K562 (cell line): ENCODE data around the gene OR10H5. TPM values are rescaled to one million over a fixed set of nuclear protein-coding genes. Genes with fewer than 3 reads are reported as not detected.

Source experiments
- ATAC-seq: fragments of 200-7000 bp; cut with Tn5 transposase; 3 replicates; pipeline ENCODE4 v1.9.1; 2020; ENCODE audit warnings: moderate library complexity
- BruUV-seq: library from RNA; stranded (reverse); fragments of 400-500 nt; replicated peaks from 2 replicates; lab custom pipeline; 2021; lab: Mats Ljungman, UMichigan
- CTCF ChIA-PET: fragments of 300-600 bp; formaldehyde crosslinking; extraction: SDS; loops from one replicate; lab custom pipeline; 2021; ENCODE audit warnings: low intra/inter-chr PET ratio; lab: Yijun Ruan, JAX
- POLR2A ChIA-PET: fragments of 300-600, 350-650 bp; sonication (Branson Sonifier 250); formaldehyde crosslinking; extraction: SDS; loops from one replicate; lab custom pipeline; 2021; ENCODE audit warnings: antibody characterized with exemption, inconsistent platforms; lab: Yijun Ruan, JAX
- DNase-seq, 4 experiments: peaks; one replicate each; pipeline versions ENCODE4 v3.0.0 to v3.0.0-alpha.2; 2011 to 2018; ENCODE audit warnings: low spot score in 3 of 4, mixed read lengths in 3 of 4; ENCODE audit errors: extremely low read depth in 1 of 4
- FAIRE-seq: peaks from 2 replicates; lab custom pipeline; 2011; peaks lifted over from hg19 to GRCh38; lab: Jason Lieb, UNC
- H2AFZ ChIP-seq: 2 replicates; pipeline ENCODE4 v1.6.0; 2011; ENCODE audit warnings: low read depth, low read length, control low read depth, inconsistent platforms
- H3K27ac ChIP-seq: fragments of 200-600 bp; 3 replicates; pipeline ENCODE4 v1.8.0; 2011; ENCODE audit warnings: low read depth, mild to moderate bottlenecking, control low read depth, inconsistent platforms, low read length, moderate library complexity, mixed read lengths; ENCODE audit errors: extremely low read depth
- H3K27me3 ChIP-seq, 2 experiments: fragments of 300-600 bp in 1 of 2; 2 replicates in 1 of 2; 3 replicates in 1 of 2; pipeline versions ENCODE4 v1.6.0 to v1.8.0; 2011; ENCODE audit warnings: inconsistent platforms in 2 of 2, low read length in 2 of 2, mild to moderate bottlenecking in 1 of 2, mixed read lengths in 1 of 2, moderate library complexity in 1 of 2; ENCODE audit not compliant: control insufficient read depth in 2 of 2, insufficient read depth in 2 of 2
- H3K36me3 ChIP-seq: fragments of 300-600 bp; 3 replicates; pipeline ENCODE4 v1.8.0; 2011; ENCODE audit warnings: mild to moderate bottlenecking, low read length, inconsistent platforms; ENCODE audit not compliant: control insufficient read depth, insufficient read depth
- H3K4me1 ChIP-seq, 2 experiments: fragments of 200-600 bp in 1 of 2; replicated peaks in 1 of 2; 2 replicates in 1 of 2; 3 replicates in 1 of 2; pipeline versions ENCODE4 v1.5.1 to v1.8.0; 2011; ENCODE audit warnings: inconsistent platforms in 2 of 2, low read length in 2 of 2, mild to moderate bottlenecking in 1 of 2, mixed read lengths in 1 of 2, moderate library complexity in 1 of 2; ENCODE audit not compliant: control insufficient read depth in 2 of 2, insufficient read depth in 2 of 2
- H3K4me2 ChIP-seq: 2 replicates; pipeline ENCODE4 v1.6.1; 2011; ENCODE audit warnings: low read length, control low read depth, inconsistent platforms, mixed read lengths; ENCODE audit not compliant: insufficient read depth
- H3K4me3 ChIP-seq: fragments of 200-600 bp; sonication (generic), shearing (Covaris generic); 2 replicates; pipeline ENCODE4 v1.5.1; 2016; ENCODE audit warnings: control low read depth, inconsistent platforms
- H3K79me2 ChIP-seq: fragments of 200-600 bp; 3 replicates; pipeline ENCODE4 v1.8.0; 2011; ENCODE audit warnings: low read length, inconsistent platforms; ENCODE audit not compliant: control insufficient read depth, insufficient read depth
- H3K9ac ChIP-seq, 2 experiments: 2 replicates each; pipeline versions ENCODE4 v1.6.0 to v1.6.1; 2011; ENCODE audit warnings: low read depth in 2 of 2, low read length in 2 of 2, control low read depth in 1 of 2, inconsistent platforms in 1 of 2, mild to moderate bottlenecking in 1 of 2, mixed read lengths in 1 of 2; ENCODE audit not compliant: insufficient read depth in 1 of 2
- H3K9me1 ChIP-seq: one replicate; pipeline ENCODE4 v1.6.0; 2011; ENCODE audit warnings: inconsistent platforms, mild to moderate bottlenecking, low read length, moderate library complexity; ENCODE audit not compliant: control insufficient read depth, insufficient read depth
- H3K9me3 ChIP-seq: replicated peaks from 2 replicates; pipeline ENCODE4 v1.5.1; 2011; ENCODE audit warnings: low read depth, low read length, inconsistent platforms; ENCODE audit not compliant: control insufficient read depth, insufficient read depth
- H4K20me1 ChIP-seq: replicated peaks from 2 replicates; pipeline ENCODE4 v1.6.1; 2011; ENCODE audit warnings: low read length, inconsistent platforms, mixed read lengths; ENCODE audit not compliant: control insufficient read depth, insufficient read depth
- BRF1 ChIP-seq: IDR thresholded peaks from 3 replicates; pipeline ENCODE4 v1.6.1; 2011; ENCODE audit warnings: borderline replicate concordance, mild to moderate bottlenecking; ENCODE audit not compliant: insufficient read length; ENCODE audit errors: extremely low read depth
- CEBPB ChIP-seq: fragments of 450-650 bp; IDR thresholded peaks from 2 replicates; pipeline ENCODE4 v1.6.1; 2016; ENCODE audit warnings: missing genetic modification characterization, missing compliant biosample characterization
- E2F3 ChIP-seq: fragments of 250-450 bp; sonication (Bioruptor Pico); IDR thresholded peaks from 2 replicates; pipeline ENCODE4 v1.4.0; 2020; ENCODE audit warnings: mild to moderate bottlenecking
- E4F1 ChIP-seq: fragments of 250-450 bp; sonication (Bioruptor Pico); IDR thresholded peaks from 2 replicates; pipeline ENCODE4 v1.5.0; 2021; ENCODE audit warnings: mild to moderate bottlenecking, borderline replicate concordance
- EGR1 ChIP-seq: fragments of 450-650 bp; conservative IDR thresholded peaks from 2 replicates; pipeline ENCODE4 v1.6.1; 2017; ENCODE audit warnings: mild to moderate bottlenecking
- GTF2F1 ChIP-seq: IDR thresholded peaks from 2 replicates; pipeline ENCODE4 v1.6.1; 2011; ENCODE audit warnings: low read depth, low read length, improper control_type of control experiment
- KDM4B ChIP-seq, 2 experiments: fragments of 450-650 bp in 1 of 2; sonication (generic) in 1 of 2; IDR thresholded peaks; 2 replicates each; pipeline ENCODE4 v1.6.1; 2016 to 2017; ENCODE audit warnings: borderline replicate concordance in 2 of 2, antibody characterized with exemption in 1 of 2, low read depth in 1 of 2, mild to moderate bottlenecking in 1 of 2
- MAX ChIP-seq: sonication (generic); formaldehyde crosslinking; IDR thresholded peaks from 2 replicates; pipeline ENCODE4 v1.9.0; 2022; ENCODE audit warnings: mild to moderate bottlenecking, missing genetic modification reagents
- MAZ ChIP-seq, 2 experiments: fragments of 450-650 bp in 1 of 2; sonication (generic) in 1 of 2; formaldehyde crosslinking; IDR thresholded peaks in 1 of 2; conservative IDR thresholded peaks in 1 of 2; 2 replicates each; pipeline versions ENCODE4 v1.4.0 to v1.5.0; 2020; ENCODE audit warnings: mild to moderate bottlenecking in 1 of 2, missing genetic modification reagents in 1 of 2
- NELFE ChIP-seq: IDR thresholded peaks from 2 replicates; pipeline ENCODE4 v1.6.1; 2011; ENCODE audit warnings: mild to moderate bottlenecking; ENCODE audit not compliant: insufficient read depth, insufficient read length
- NFATC3 ChIP-seq: fragments of 450-650 bp; IDR thresholded peaks from 2 replicates; pipeline ENCODE4 v1.6.1; 2017; ENCODE audit warnings: mild to moderate bottlenecking
- NFE2 ChIP-seq: IDR thresholded peaks from 2 replicates; pipeline ENCODE4 v1.6.1; 2014; ENCODE audit warnings: antibody characterized with exemption, low read depth
- SIN3B ChIP-seq: fragments of 450-650 bp; IDR thresholded peaks from 2 replicates; pipeline ENCODE4 v1.6.1; 2017; ENCODE audit warnings: low read depth, mild to moderate bottlenecking, moderate library complexity
- SMARCA5 ChIP-seq: fragments of 450-650 bp; IDR thresholded peaks from 2 replicates; pipeline ENCODE4 v1.6.1; 2016
- SUPT5H ChIP-seq: fragments of 450-650 bp; IDR thresholded peaks from 2 replicates; pipeline ENCODE4 v1.6.1; 2016
- THRB ChIP-seq: fragments of 450-650 bp; formaldehyde crosslinking; conservative IDR thresholded peaks from 2 replicates; pipeline ENCODE4 v1.4.0; 2022; ENCODE audit warnings: mild to moderate bottlenecking, missing genetic modification characterization
- ZNF140 ChIP-seq: fragments of 250-450 bp; sonication (Bioruptor Pico); IDR thresholded peaks from 2 replicates; pipeline ENCODE4 v1.8.0; 2021; ENCODE audit warnings: moderate library complexity, mild to moderate bottlenecking, inconsistent platforms
- ZNF551 ChIP-seq: fragments of 250-450 bp; sonication (Bioruptor Pico); IDR thresholded peaks from 2 replicates; pipeline ENCODE4 v1.5.0; 2021; ENCODE audit warnings: mild to moderate bottlenecking, moderate library complexity
- ZNF764 ChIP-seq: fragments of 250-450 bp; sonication (Bioruptor Pico); IDR thresholded peaks from 2 replicates; pipeline ENCODE4 v1.4.0; 2020; ENCODE audit warnings: low read depth, mild to moderate bottlenecking, moderate library complexity
- WGBS: fragments of 100-300 bp; shearing (Covaris generic); methylation state at CpG from one replicate; pipeline ENCODE4 v1.1.6; 2016; ENCODE audit warnings: low coverage, mixed read lengths; ENCODE audit not compliant: insufficient coverage; ENCODE audit errors: missing lambda C conversion rate; 5-methylcytosine and 5-hydroxymethylcytosine counted together
- in situ Hi-C: fragments of 300-500 bp; cut with MboI; formaldehyde crosslinking; loops from 4 replicates; pipeline ENCODE4 v1.15.0; 2018; ENCODE audit warnings: inconsistent platforms, mixed read lengths
- intact Hi-C: fragments of 100-400 bp; cut with micrococcal nuclease; formaldehyde crosslinking; loops from 2 replicates; pipeline ENCODE4 v1.14.2; 2022
- polyA plus RNA-seq, 8 experiments: library from polyadenylated mRNA; depleted of rRNA in 4 of 8; stranded (reverse) in 5 of 8; unstranded in 3 of 8; fragments of >200 nt; fragmentation: Nextera tagmentation in 2 of 8; fragmentation: Illumina TruSeq in 1 of 8; extraction: Ambion mirVana in 2 of 8; extraction: Trizol in 1 of 8; gene quantifications; 2 replicates each; pipeline versions ENCODE4 v1.2.1 to v1.2.3, GENCODE V29; 2011 to 2014; ENCODE audit warnings: inconsistent platforms in 1 of 8, missing spikeins in 1 of 8
- total RNA-seq, 7 experiments: library from RNA; depleted of rRNA in 6 of 7; stranded (reverse); fragments of >200 nt in 6 of 7; fragmentation: Illumina TruSeq in 2 of 7; extraction: Trizol in 2 of 7; gene quantifications; 2 replicates each; pipeline versions ENCODE4 v1.2.1 to v1.2.3, GENCODE V29; 2011 to 2021; ENCODE audit warnings: low replicate concordance in 1 of 7

OR10H5 gene
- total and polyA plus RNA-seq, 9 of the 15 experiments (the other 6 are each of a cell fraction or from before 2014, with no cell fraction given), result not detected

GRCh38 chr19:15788594-15789270, 1.3 kb downstream of the OR10H5 start (continued):
- TF ChIP-seq ZNF764 (CRISPR knock-in tag), result no peak
- no peak for TF ChIP-seq BRF1
- no peak for TF ChIP-seq E2F3
- no peak for TF ChIP-seq EGR1
- no peak for TF ChIP-seq SIN3B
- no peak for TF ChIP-seq ZNF140
- no peak for TF ChIP-seq ZNF551
- no peak for TF ChIP-seq CEBPB (tag)
- no peak for TF ChIP-seq MAX
- no peak for TF ChIP-seq MAZ (CRISPR knock-in tag; conservative IDR thresholded peaks at IDR 0.05 in 1 of 2, IDR thresholded peaks at IDR 0.05 in 1 of 2)

- no peaks in the 10 kb centered on the region for H3K9me3 ChIP-seq
- H3K4me3 ChIP-seq, result no peak overlapping the region
- no peaks in the 10 kb centered on the region for H3K79me2 ChIP-seq
- no peaks in the 10 kb centered on the region for H3K36me3 ChIP-seq
- no TSS peak for BruUV-seq
- H4K20me1 ChIP-seq, result no peaks in the 10 kb centered on the region; the same call in 1 of the 2 replicates
- intact Hi-C loops (no loop called here), in situ Hi-C loops (no loop called here)
- H3K9ac ChIP-seq, result no peak overlapping the region
- H3K4me2 ChIP-seq, result no peak overlapping the region
- no peaks in the 10 kb centered on the region for H3K4me1 ChIP-seq
- H2AFZ ChIP-seq, result no peak overlapping the region
- no peak for FAIRE-seq
- no peak for ATAC-seq
- ChIA-PET CTCF (interaction anchor here (0.5 kb wide), 1 partner anchor 44 kb away, joined by 3 read pairs; no protein-coding TSS in a partner anchor), POLR2A (interaction anchor here (0.5 to 1.1 kb wide), 2 partner anchors 20 to 39 kb away, joined by 3 read pairs; no protein-coding TSS in a partner anchor)
- H3K27ac ChIP-seq, result no peak overlapping the region
- no peaks in the 10 kb centered on the region for H3K9me1 ChIP-seq
- TF ChIP-seq E4F1 (CRISPR knock-in tag) (no peak), SMARCA5 (no peak), NFE2 (no peak), GTF2F1 (no peak), NELFE (no peak), NFATC3 (no peak), KDM4B (IDR thresholded peaks at IDR 0.05; ENCODE audit: borderline replicate concordance in 2 of 2, low read depth in 1 of 2) (no peak), SUPT5H (no peak), THRB (CRISPR knock-in tag) (no peak)
- peaks cover 0 to 31% of the 10 kb centered on the region in 2 experiments; a peak in 3 of 5 replicates for H3K27me3 ChIP-seq
- DNase-seq, result no peak
- WGBS, result 0% methylated on average over 6 of the region's 6 CpGs
Measured at GRCh38 chr19:15790096-15790495, 2.6 kb downstream of the OR10H5 start.
